UCSD-AML1 (cell line): ENCODE data around the gene SMIM35.
A peak's percentile ranks its signal among the peaks of the same experiment; 100 is the strongest.
"Not testable (repeated sequence)": the region's sequence is repeated elsewhere in the genome, so short reads cannot be mapped to it uniquely, and the experiment has no call there.

Experiments
- DNase-seq: peaks from one replicate; lab custom pipeline; 2025; ENCODE audit not compliant: unreplicated experiment; lab: John Stamatoyannopoulos, UW

The SMIM35 gene

DNA sequence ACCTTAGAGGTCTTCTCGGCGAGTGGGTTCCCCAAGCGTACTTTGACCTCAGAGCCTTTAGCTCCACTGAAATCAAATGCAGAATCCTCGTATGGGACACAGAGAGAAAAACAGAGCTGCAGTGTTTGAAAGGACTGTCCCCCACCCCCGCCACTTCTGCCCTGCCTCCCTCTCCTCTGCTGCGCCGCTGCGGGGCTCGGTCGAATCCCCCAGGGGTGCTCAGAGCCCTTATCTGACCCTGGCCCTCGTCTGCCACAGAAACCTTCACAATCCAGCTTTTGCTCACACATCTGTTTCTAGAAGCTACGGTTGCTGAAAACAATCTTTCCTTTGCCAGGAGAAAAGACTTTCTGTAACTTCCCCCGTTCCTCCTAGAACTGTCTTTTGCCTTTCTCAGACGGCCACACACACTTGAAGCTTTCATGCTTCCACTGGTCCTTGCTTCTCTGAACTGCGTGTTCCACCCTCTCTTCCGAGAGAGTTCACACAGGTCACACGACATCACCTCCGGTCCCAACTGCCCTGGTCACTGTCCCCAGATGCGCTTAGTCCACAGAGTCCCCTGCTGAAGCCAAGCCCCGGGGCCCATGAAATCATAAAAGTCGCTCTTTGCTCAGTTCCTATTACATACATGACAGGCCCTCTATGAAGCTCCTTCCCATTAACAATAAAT lies 3.7 kb downstream of the SMIM35 start:
- no peak for DNase-seq

DNA sequence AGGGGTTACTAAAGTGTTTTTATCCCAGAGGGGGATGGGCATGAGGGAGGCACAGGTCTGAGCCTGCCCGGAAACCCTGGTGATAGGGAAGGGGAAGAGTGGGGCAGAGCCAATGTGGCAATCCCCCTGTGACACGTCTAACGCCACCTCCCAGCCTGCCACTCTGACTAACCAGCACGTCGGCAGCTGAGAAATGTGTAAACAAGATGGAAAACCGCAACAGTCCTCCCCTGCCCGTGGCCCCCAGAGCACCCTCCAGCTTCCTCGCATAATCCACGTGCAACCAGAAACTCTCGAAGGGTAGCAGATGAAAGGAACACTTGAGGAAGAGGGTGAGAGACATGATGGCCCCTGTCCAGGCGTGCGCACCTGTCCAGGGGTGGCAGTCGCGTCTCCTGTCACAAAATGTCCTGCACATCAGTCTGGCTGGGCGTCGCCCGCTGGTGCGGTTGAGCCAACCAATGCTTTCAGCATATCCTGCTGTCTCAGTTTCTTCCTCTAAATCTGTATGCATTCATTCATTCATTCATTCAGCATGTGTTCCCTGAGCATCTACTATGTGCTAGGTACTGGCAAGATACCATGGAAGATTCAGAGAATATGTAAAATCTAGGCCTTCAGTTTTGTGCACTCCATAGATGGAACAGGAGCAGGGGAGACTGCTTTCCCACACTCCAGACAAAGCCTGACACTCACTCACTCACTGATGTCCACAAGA lies 5.4 kb downstream of the SMIM35 start:
- peak; percentile 29 for DNase-seq

DNA sequence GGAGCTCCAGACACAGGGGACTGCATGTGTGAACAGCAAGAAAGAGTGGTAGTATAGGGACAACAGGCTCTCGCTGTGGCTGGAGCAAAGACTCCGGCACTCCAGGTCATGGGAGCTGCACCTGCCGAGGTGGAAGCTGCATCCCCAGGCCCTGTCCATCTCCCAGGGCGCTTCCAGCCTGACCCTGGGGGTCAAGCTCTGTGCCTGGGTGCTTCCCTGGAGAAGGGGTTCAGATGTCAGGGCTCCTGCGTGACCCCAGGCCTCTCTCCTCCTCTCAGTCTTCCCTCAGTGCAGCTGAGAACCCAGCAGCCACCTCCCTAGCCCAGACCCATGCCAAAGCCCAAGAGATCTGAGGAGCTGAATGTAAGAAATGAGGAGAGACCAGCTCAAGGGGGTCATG lies 6.5 kb downstream of the SMIM35 start:
- no peak for DNase-seq

DNA sequence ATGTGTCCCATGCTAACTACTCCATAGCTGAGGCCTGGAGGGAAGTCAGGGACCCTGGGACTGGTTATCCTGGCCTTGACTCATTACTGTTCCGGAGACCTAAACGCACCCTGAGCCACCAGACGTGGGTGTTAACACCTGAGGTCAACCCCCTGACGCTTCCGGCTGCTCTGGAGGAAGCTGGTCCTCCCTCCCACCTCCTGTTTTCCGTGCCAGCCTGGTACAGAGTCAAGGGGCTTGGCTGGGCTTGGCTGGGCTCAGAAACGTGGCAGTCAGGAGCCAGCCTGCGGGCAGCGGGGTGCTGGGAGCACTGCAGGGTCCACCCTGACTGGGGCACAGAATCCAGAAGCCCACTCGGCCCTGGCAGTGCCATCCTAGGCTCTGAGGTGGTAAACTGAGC lies 7.3 kb downstream of the SMIM35 start:
- DNase-seq: peak; percentile 32

DNA sequence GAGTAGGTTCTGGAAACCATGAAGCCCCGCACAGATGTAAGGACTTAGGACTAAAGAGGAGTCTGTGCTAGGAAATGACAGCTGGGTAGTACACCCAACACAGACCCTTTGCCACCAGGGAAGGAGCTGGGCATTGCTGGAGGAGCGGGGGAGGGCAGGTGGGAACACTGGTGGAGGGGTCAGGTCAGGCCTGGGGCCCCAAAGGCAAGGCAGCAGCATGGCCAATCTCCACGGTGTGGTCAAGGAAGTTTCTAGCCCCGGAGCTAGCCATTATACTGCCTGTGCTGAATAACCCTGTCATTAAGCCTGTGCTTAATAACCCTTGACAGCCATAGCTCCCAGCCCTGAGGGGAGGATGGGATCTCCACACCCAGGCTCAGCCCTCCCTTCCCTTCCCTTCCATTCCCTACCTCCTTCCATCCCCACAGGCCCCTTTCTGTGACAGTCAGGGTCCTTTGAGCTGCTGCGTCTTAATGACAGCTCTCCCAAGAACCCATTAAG lies 7.8 kb downstream of the SMIM35 start:
- no peak for DNase-seq

DNA sequence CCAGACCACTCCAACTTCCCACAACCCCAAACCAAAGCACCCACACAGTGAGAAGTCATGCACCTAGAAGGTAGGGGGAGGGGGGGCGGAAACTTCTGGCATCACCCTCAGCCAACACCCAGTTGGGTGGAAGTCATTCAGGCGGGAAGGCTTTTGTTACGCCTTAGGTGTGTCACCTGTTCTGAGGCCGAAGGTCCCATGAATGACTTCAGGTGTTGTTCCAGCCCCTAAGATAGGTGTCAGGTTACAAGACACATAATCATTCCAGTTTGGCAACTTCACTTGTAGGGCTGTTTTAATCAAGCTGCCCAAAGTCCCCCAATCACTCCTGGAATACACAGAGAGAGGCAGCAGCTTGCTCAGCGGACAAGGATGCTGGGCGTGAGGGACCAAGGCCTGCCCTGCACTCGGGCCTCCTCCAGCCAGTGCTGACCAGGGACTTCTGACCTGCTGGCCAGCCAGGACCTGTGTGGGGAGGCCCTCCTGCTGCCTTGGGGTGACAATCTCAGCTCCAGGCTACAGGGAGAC lies 9.9 kb downstream of the SMIM35 start, which contains the start of gene TMPRSS4:
Gene TMPRSS4 (plus strand): TSS at position 325 of the 528 bp plus-strand sequence. CDS start 225 bp downstream, outside the sequence.
- DNase-seq: no peak

DNA sequence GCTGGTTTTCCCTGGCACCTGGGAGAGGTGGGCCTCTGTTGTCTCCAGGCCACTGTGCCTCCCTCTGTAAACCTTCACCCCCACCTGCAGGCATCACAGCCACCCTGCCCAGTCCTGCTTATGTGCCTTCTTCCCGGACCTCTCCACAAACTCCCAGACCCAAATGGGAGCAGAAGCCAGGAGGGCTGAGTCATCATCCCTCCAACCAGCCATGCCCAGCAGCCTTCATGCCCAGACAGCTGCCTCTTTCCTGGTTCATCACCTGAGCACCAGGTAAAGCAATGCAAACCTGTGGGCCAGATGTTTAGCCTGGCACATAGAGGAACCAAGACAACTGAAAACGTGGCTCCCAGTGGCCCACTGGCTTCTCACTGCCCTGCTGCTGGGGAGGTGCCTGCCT lies 12.0 kb downstream of the SMIM35 start:
- no peak for DNase-seq

DNA sequence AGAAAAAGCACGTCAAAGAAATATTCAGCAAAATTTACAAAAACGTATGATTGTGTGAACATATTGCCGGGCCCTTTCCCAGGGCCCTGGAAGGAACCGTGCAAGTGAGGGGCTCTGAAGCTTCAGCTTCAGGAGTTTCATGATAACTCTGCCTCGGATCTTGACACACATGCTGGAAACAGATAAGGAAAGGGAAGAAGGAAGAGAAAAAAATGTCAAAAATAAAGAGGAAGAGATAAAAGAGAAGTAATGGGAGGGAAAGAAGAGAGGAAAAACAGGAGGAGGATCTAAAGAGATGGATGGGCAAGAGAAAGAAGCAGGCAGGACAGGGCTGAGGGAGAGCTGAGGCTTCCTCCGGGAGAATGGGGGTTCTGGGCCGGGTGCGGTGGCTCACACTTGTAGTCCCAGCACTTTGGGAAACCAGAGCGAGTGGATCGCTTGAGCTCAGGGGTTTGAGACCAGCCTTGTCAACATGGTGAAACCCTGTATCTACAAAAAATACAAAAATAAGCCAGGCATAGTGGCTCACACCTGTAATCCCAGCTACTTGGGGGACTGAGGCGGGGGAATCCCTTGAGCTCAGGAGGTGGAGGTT lies 12.6 kb downstream of the SMIM35 start:
- DNase-seq: no peak

DNA sequence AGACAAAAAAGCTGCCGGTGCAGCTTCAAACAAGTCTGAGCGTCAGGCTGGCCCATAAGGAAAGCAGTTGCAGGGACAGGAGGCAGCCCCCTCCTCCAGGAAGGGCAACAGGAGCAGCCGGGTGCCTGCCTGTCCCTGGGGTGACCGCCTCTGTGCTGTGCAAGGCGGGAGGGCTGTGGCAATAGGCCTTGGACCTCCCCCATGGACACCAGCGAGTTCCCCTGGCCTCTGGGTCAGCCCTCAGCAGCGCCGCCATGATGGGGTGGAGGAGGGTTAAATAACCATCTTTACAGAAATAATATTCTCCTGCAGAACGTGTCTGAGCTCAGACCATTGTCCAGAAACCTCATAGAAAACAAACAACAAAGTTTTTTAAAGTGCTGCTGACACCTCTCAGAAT lies 13.2 kb downstream of the SMIM35 start:
- no peak for DNase-seq

DNA sequence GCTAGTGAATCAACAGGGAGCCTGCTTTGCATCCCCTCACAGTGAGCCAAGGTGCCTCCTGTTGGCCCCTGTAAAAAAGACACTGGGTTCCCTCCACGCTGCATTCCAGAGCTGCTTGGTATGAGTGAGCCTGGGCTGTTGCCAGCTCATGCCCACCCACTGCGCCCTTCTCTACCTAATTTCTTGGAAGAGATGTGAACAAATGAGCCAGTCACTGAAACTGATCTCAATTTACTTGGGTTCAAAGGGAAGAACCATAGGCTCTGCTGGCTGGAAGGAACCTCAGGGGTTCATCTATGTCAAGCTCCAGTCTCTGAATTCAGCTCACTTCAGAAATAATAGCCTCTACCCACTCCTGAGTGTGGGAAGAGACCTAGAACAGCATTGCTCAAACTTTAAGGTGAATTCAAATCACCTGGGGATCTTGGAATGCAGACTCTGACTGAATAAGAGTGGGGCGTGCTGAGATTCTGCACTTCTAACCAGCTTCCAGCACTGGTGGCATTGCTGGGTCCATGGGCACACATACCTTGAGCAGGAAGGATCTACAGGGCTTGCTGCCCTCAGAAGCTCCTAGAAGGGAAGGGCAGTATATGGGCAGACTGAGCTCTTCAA lies 15.2 kb downstream of the SMIM35 start:
- DNase-seq: no peak

DNA sequence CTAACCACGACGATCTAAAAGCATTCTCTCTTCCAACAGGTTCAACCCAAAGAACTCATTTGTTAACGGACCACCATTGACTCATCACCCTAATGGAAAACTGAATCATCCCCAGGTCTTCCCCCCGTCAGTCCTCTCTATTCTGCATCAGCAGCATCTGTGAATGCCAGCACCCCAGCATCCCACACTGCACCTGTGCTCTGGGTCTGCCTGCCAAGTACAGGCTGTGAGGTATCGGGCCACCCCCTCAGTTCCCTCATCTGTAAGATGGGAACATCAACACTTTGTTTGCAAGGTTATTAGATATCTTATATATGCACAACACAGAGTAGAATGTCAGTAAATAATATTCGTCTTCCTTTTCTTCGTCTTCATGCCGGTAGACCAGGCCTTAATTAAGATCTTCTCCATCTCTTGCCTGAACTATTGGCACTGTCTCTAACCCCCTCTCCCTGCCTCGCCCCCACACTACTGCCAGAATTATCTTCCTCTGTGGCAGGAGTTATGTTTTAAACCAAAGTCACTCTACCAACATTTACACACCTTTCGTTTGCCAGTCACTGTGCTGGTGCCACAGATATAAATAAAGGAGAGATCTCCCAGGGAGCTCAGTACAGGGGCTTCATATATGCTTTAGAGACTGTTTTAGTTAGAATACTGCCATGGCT lies 17.7 kb downstream of the SMIM35 start:
- no peak for DNase-seq

DNA sequence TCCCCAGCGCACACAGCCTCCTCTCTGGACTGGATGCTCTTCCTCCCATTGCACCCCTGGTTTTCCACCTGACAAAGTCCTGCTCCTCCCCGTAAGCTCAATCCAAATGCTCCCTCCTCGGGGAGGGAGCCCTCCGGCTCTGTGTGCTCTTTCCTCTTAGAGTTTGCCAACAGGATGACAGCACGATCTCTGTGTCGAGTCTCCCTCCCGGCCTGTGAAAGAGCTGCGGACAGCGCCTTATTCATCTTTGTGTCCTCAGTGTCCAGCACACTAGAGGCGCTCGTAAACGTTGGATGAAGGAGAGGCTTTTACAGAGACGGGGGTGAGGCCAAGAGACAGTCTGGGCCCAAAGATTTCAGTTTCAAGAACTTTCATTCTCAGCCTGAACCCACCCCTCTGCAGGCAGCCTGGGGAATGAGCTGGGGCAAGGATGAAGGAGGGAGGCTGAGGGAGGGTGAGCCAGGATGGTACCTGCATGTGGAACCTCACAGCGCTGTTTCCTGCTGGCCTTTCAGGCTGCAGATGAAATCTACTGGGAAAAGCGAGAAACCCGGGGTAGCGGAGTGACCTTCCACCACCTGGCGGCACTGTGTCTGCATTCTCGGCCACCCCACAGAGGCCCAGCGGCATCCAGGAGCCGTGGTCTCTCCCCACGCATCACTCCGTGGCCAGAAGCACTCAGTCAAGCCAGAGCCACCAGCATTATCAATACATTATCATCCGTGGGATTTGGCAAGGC lies 18.4 kb downstream of the SMIM35 start:
- no peak for DNase-seq

DNA sequence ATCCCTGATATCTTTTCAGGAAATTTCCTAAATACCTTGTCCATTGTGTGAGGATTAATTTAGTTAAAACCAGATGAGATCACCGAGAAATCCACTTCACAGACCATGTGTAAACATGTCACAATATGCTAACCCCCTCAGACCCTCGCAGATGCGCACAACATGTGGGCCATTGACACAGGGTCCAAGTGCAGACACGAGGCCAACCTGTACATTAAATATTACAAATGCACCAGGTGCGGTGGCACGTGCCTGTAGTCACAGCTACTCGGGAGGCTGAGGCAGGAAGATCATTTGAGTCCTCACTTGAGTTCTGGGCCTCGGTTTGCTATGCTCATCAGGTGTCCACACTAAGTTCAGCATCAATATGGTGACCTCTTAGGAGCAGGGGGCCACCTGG lies 19.8 kb downstream of the SMIM35 start:
- DNase-seq: no peak

DNA sequence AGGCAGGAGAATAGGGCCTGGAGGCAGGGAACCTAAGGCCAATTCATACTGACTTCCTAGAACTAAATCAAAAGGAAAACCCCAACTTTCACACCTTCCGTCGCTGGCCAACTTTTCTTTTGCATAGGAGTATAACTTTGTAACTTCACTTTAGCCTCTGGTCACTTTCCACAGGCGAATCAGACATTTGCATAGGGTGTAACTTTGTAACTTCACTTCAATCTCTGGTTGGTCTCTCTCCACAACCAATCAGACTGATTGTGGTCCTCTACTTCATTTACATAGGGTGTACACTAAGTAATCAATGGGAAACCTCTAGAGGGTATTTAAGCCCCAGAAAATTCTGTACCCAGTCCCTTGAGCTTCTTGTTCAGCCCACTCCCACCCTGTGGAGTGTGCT lies 21.4 kb downstream of the SMIM35 start:
- no peak for DNase-seq

DNA sequence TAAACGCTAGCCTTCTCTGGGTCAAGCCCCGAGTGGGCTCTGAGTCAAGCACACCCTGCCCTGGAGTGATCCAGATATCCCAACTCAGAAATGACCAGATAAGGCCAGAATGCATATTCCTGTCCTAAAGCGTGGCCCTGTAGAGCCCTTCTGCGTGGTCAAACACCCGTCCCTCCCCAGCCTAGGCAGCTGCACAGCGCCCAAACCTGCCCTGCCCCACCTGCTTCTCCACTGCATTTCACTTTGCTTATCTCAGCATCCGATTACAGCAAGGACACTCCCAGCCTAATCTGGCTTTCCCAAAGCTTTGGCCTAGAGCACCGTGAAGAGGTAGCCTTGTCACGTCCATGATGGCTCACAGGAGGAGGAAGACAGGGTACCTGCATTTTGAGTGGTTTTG lies 21.8 kb downstream of the SMIM35 start:
- DNase-seq: no peak

DNA sequence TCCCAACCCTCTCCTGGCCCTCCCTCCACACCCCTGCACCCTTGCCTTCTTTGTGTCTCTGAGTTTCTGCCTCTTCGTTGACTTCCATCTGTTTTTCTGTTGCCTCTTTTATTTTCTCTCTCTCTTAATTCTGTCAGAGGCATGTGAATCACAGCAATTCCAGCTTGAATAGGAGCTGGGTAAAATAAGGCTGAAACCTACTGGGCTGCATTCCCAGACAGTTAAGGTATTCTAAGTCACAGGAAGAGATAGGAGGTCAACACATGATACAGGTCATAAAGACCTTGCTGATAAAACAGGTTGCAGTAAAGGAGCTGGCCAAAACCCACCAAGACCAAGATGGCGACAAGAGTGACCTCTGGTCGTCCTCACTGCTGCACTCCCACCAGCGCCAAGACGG lies 24.1 kb downstream of the SMIM35 start:
- DNase-seq: not testable (repeated sequence)

DNA sequence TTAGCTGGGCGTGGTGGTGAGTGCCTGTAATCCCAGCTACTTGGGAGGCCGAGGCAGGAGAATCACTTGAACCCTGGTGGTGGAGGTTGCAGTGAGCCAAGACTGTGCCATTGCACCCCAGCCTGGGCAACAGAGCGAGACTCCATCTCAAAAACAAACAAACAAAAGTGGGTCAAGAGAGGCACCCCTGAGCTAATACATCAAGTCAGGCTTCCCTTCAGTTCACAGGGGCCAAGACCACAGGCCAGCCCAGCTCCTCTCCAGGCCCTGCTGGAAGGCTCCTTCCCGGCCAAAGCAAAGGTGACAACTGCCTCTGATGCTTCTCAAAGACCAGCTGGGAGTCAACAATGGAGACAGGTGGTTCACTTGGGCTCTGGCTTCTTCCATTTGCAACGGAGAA lies 24.6 kb downstream of the SMIM35 start:
- not testable (repeated sequence) for DNase-seq

DNA sequence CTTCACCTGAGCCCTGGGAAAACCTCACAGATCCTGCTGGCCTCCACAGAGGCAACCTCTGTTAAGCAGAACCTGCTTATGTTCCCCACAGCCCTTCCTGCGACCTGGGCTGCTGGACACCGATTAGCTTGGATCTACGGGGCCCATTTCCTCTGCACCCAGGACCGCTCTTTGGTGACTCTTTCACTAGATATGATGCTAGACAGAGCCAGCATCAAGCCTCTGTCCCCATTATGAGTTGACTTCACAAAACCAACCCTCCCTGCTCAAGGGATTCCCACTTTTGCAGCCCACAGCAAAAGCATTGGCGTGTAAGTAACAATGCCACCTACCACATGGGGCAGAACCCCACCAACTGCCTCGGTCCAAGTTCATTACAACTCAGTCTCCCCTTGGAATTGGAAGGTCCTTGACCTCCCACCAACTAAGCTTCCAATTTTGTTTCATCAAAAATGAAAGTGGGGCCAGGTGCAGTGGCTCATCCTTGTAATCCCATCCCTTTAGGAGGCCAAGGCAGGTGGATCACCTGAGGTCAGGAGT lies 25.1 kb downstream of the SMIM35 start:
- DNase-seq: no peak

DNA sequence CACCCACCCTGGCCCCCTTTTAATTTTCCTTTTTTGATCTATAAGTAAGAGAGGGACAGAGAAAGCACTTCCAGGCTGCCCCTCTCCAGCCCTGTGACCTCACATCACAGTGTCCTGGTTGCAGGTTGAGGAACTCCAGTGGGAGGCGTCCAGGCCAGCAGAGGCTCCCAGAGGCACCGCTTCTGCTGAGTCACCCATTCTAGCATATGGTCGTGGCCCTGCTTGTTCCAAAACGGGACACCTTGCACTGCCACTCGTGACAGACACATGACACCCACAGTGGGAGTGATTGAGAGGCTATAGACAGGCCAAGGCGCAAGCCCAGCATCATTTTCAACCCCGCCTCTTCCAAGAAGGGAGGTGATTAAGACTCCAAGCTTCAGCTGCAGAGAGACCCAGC lies 25.9 kb downstream of the SMIM35 start:
- peak; percentile 30 for DNase-seq

DNA sequence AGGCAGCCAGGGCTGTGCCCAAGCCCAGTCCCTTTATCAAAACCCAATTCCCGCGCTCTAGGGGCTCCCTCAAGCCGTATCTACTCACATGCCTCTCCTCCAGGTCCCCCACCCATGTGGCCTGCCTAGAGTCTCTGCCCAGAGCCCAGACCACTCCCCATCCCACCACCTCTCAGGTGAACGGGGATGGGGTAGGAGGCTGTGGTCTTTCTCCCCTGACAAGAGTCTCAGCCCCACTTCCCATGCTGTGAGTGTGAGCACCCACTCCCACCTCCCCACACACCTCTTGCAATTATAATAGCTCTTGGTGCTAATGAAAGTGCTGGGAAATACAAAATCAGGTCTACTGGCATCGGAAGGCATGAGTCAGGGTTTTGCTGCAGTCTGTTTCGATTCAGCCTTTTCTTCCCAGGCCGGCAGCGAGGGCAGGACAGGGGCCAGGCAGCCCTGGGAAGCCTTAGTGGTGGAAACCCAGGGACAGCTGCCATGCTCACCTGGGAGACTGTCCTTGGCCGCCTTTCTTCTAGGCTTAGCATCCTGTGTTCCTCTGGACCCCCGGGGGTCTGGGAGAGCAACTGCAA lies 26.6 kb downstream of the SMIM35 start:
- DNase-seq: no peak
